Occipital lobe (tissue), 2 donors: ENCODE data around the gene MKNK2. TPM values are rescaled to one million over a fixed set of nuclear protein-coding genes. Genes with fewer than 3 reads are reported as not detected.
A peak's percentile ranks its signal among the peaks of the same experiment; 100 is the strongest.

Source experiments
- DNase-seq: peaks from one replicate; lab custom pipeline; 2025; lab: John Stamatoyannopoulos, UW
- total RNA-seq: library from RNA; depleted of rRNA; stranded (reverse); fragments of >200 nt; gene quantifications from one replicate; pipeline ENCODE4 v1.2.3, GENCODE V29; 2014

MKNK2 gene
- total RNA-seq, 1 donor from 2014 or later: 16.8 TPM

DNA sequence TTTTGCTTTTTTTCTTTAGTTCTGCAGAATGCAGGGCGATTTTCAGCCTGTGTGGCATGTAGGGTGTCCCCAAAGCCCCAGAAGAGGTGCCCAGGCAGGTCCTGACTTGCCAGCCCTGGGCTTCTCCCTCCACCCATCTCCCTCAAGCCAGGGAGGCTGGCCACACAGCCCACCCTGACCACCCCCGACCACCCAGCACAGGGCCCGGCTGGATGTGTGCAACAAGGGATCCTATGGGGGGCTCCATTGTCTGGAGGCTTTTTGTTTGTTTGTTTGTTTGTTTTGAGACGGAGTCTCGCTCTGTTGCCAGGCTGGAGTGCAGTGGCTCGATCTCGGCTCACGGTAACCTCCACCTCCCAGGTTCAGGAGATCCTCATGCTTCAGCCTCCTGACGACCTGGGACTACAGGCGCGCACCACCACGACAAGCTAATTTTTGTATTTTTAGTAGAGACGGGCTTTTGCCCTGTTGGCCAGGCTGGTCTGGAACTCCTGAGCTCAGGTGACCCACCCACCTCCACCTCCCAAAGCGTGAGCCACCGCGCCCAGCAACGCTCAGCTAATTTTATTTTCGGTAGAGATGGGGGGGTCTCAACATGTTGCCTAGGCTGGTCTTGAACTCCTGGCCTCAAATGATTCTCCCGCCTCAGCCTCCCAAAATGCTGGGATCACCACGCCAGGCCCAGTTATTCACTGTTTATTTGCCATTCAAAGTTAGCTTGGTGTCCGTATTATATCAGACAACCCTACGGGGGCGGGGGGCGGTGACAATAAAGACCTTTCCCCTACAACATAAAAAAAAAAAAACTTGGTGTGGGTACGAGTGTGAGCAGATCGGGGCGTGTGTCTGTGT lies 7.8 kb upstream of the MKNK2 start:
- DNase-seq: no peak

GRCh38 chr19:2057484-2058469 lies 6.7 kb upstream of the MKNK2 start:
- no peak for DNase-seq

DNA sequence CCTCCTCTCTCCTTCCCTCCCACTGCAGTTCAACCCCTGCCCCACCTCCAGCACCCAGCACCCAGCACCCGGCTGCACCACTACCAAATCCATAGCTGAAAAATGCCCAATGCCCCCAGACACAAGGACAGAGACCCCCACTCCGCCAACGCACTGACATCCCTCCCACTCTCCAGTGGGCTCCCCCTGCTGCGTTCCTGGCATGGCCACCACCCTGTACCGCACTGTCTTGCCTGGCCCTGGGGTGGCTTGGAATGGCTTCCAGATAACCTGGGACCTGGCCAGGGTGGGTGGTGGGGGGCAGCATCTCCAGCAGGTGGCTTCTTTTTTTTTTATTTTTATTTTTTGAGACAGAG lies 5.8 kb upstream of the MKNK2 start:
- DNase-seq: no peak

- no peak for DNase-seq
Observed at GRCh38 chr19:2055931-2056836, 5.1 kb upstream of the MKNK2 start.

DNA sequence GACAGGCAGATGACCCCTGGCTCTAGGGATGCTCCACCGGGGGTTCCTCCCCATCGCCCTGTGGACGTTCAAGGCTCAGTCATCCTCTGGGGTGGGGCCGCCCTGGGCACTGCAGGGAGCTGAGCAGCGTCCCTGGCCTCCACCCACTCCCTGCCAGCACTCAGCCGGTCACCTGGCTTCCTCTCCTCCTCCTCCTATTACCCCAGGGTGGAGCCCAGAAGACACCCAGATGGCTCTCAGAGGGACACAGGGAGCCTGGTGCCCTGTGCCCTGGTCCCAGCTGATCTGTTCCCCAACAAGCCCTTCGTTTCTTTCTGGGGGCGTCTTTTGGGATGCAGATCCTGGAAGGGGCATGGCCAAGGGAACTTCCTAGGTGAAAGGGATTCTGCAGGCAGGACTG lies 3.7 kb upstream of the MKNK2 start:
- DNase-seq: no peak

GRCh38 chr19:2053601-2054389 lies 2.8 kb upstream of the MKNK2 start:
- DNase-seq: no peak

DNA sequence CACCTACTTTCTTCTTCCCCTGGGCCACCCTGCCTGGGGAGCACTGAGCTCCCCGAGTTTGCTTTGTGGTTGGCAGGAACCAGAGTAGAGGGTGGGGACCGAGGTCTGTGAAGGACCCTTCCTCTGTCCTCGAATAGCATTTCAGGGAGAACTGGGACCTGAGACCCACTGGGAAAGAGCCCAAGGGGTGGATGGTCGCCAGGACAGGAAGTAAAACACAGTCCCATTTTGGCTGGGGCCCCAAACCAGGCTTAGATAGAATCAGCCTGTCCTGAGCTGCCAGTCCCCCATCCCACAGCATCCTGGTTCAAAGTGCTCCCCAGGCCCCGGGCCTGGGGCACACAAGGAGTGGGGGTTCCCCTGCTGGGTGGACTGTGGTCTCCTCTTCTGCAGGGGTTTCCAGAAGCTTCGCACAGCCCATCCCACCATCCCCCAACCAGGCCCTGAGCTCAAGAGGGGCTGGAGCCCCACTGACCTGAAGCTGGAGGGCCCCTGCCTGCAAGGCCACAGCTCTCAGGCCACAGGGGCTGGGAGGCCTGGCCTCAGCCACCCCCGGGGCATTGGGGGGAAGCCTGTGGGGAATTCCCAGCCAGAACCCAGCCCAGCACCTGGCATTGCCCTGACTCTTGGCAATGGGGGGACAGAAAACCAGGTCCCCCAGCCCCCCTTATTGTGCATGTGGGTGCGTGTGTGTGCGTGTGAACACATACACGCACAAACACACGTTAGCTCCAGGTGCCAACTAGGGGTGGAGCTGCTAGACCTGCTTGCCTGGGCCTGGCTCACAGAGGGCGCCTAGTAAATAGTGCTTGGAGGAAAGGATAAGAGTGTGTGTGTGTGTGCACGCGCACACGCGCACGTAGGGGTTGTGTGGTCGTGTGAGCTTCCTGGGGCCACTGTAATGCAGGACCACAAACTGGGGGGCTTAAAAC lies 995 bp upstream of the MKNK2 start:
- DNase-seq: no peak

- no peak for DNase-seq
Observed at GRCh38 chr19:2050349-2050990, 574 bp downstream of the MKNK2 start.

GRCh38 chr19:2049741-2050348 lies 1.2 kb downstream of the MKNK2 start:
- peak; percentile 54 for DNase-seq

GRCh38 chr19:2048959-2049740 lies 1.9 kb downstream of the MKNK2 start:
- DNase-seq: peak; percentile 53

DNA sequence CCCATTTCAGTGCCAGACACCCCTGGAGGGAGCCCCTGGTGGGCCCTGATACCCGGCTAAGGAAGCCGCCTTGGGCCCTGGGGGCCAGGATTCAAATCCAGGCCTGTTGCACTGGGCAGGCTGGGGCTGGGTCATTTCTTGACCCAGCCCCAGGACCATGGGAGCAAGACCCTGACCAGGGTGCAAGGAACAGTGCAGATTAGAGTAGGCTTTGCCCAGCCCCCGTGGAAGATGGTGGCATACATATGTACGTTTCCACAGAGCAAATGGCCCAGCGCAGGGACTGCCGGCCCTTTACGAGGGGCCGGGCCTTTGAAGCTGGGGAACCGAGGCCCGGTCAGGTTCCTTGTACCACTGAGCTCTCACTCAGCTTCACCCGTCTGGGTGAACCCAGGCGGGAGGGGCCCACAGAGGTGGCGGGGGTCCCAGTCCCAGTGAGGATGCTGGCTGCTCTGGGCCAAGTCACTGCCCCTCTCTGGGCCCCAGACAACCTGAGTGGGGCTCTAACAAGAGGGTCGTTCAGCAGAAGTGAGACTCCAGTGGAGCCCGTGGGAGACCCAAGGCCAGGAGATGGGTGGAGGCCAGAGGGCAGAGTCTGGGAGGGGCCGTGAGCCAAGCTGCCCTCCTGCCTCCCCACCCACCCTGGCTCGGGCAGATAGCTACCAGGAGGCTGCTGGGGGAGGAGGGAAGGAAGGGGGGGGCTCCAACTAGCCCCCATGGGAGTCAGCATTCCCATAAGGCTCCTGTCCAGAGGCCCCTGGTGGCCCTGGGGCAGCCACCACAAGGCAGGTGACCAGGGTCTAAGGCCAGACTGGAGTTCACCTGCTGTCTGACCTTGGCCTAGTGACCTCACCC lies 2.7 kb downstream of the MKNK2 start:
- DNase-seq: no peak

- DNase-seq: peak; percentile 24
Observed at GRCh38 chr19:2047449-2048103, 3.5 kb downstream of the MKNK2 start.

GRCh38 chr19:2047076-2047448 lies 4.0 kb downstream of the MKNK2 start:
- DNase-seq: no peak

GRCh38 chr19:2046046-2046907 lies 4.8 kb downstream of the MKNK2 start:
- no peak for DNase-seq

GRCh38 chr19:2045501-2046045 lies 5.5 kb downstream of the MKNK2 start:
- DNase-seq: no peak
